Neural cell (in vitro differentiated cells): ENCODE results near the gene GLT8D2. TPM values are rescaled to one million over a fixed set of nuclear protein-coding genes. Genes with fewer than 3 reads are reported as not detected.

Experiments used
- H2AFZ ChIP-seq: fragments of 200-600, 300-800 bp; sonication (generic), shearing (Covaris generic); 2 replicates; pipeline ENCODE4 v1.6.0; 2014; ENCODE audit warnings: low read depth, mild to moderate bottlenecking, antibody characterized with exemption, low read length, moderate library complexity
- H3F3A ChIP-seq: fragments of 200-600 bp; shearing (Covaris generic); 2 replicates; pipeline ENCODE4 v1.6.1; 2016; ENCODE audit warnings: mild to moderate bottlenecking, moderate library complexity, mixed read lengths, antibody characterized with exemption, low read length; ENCODE audit not compliant: insufficient read depth, poor library complexity, severe bottlenecking
- H3K27ac ChIP-seq: fragments of 200-600, 300-800 bp; sonication (generic), shearing (Covaris generic); 2 replicates; pipeline ENCODE4 v1.5.1; 2014; ENCODE audit warnings: mild to moderate bottlenecking, low read length, moderate library complexity
- H3K27me3 ChIP-seq: fragments of 300-800, 200-600 bp; sonication (generic), shearing (Covaris generic); 2 replicates; pipeline ENCODE4 v1.6.0; 2014; ENCODE audit warnings: mild to moderate bottlenecking, low read depth, low read length, moderate library complexity; ENCODE audit not compliant: insufficient read depth
- H3K36me3 ChIP-seq: fragments of 300-800, 200-600 bp; sonication (generic), shearing (Covaris generic); 2 replicates; pipeline ENCODE4 v1.5.1; 2014; ENCODE audit warnings: mild to moderate bottlenecking, antibody characterized with exemption, low read length, moderate library complexity; ENCODE audit not compliant: insufficient read depth
- H3K4me2 ChIP-seq: fragments of 300-800, 200-600 bp; sonication (generic), shearing (Covaris generic); 2 replicates; pipeline ENCODE4 v1.6.0; 2014; ENCODE audit warnings: mild to moderate bottlenecking, low read length
- H3K4me3 ChIP-seq: fragments of 300-800, 200-600 bp; sonication (generic), shearing (Covaris generic); 2 replicates; pipeline ENCODE4 v1.5.1; 2014; ENCODE audit warnings: mild to moderate bottlenecking, low read length, moderate library complexity
- H3K79me2 ChIP-seq: fragments of 200-600 bp; shearing (Covaris generic); replicated peaks from 2 replicates; pipeline ENCODE4 v1.6.0; 2014; ENCODE audit warnings: mild to moderate bottlenecking, low read length, moderate library complexity; ENCODE audit not compliant: insufficient read depth
- H3K9ac ChIP-seq: fragments of 300-800, 200-600 bp; sonication (generic), shearing (Covaris generic); 2 replicates; pipeline ENCODE4 v1.6.1; 2016; ENCODE audit warnings: mild to moderate bottlenecking, low read length, mixed read lengths
- H3K9me2 ChIP-seq: fragments of 200-600 bp; shearing (Covaris generic); 2 replicates; pipeline ENCODE4 v1.6.1; 2016; ENCODE audit warnings: mild to moderate bottlenecking, low read length, mixed read lengths; ENCODE audit not compliant: insufficient read depth
- H3K9me3 ChIP-seq: fragments of 200-600, 300-800 bp; sonication (generic), shearing (Covaris generic); 2 replicates; pipeline ENCODE4 v1.6.1; 2016; ENCODE audit warnings: mild to moderate bottlenecking, mixed run types, low read length, moderate library complexity, mixed read lengths
- H4K20me1 ChIP-seq: fragments of 200-600 bp; shearing (Covaris generic); 2 replicates; pipeline ENCODE4 v1.6.1; 2016; ENCODE audit warnings: mild to moderate bottlenecking, mixed run types; ENCODE audit not compliant: insufficient read depth
- CTCF ChIP-seq: fragments of 450-650 bp; IDR thresholded peaks from 2 replicates; pipeline ENCODE4 v1.5.1; 2014; ENCODE audit warnings: antibody characterized with exemption, mild to moderate bottlenecking, moderate library complexity; ENCODE audit not compliant: poor library complexity, severe bottlenecking
- polyA plus RNA-seq: library from polyadenylated mRNA; depleted of rRNA; stranded (reverse); fragments of >200 nt; gene quantifications from 2 replicates; pipeline ENCODE4 v1.2.3, GENCODE V29; 2014

The GLT8D2 gene
- polyA plus RNA-seq, 1 donor from 2014 or later, result 8.3 TPM

- peaks cover 34% of the 10 kb centered on the region for H3K36me3 ChIP-seq
- no peak overlapping the region for H3K27ac ChIP-seq
- no peaks in the 10 kb centered on the region for H3K9me3 ChIP-seq
- H3K9ac ChIP-seq, result no peak overlapping the region
- H3K4me3 ChIP-seq, result no peak overlapping the region
- H4K20me1 ChIP-seq, result no peaks in the 10 kb centered on the region
- no peaks in the 10 kb centered on the region for H3K9me2 ChIP-seq
- no peak overlapping the region for H2AFZ ChIP-seq
- TF ChIP-seq CTCF, result no peak
- H3K27me3 ChIP-seq, result no peaks in the 10 kb centered on the region
- H3K4me2 ChIP-seq, result no peak overlapping the region
- H3F3A ChIP-seq, result no peaks in the 10 kb centered on the region
- H3K79me2 ChIP-seq, result no peaks in the 10 kb centered on the region
These were observed 105.0 kb downstream of the GLT8D2 start for GRCh38 chr12:103944964-103945363.

Other genes starting within 250 kb of the GLT8D2 start
- 3.3 and 4.0 TPM in 2 replicates for gene NT5DC3, start 209.0 kb downstream of the GLT8D2 start, polyA plus RNA-seq
- gene HSP90B1, start 119.8 kb downstream of the GLT8D2 start, polyA plus RNA-seq, result 198 and 242 TPM in 2 replicates
- gene TDG, start 84.3 kb downstream of the GLT8D2 start, polyA plus RNA-seq, result 125 and 128 TPM in 2 replicates
- gene HCFC2, start 14.3 kb upstream of the GLT8D2 start, polyA plus RNA-seq, result 50.0 and 62.4 TPM in 2 replicates
- gene NFYB, start 88.0 kb upstream of the GLT8D2 start, polyA plus RNA-seq, result 56.6 and 60.8 TPM in 2 replicates
- gene TXNRD1, start 165.6 kb upstream of the GLT8D2 start, polyA plus RNA-seq, result 59.6 and 61.8 TPM in 2 replicates